IPS-20b (cell line): Measurements from ENCODE around the gene ASGR2.
"Not testable (repeated sequence)": the region's sequence is repeated elsewhere in the genome, so short reads cannot be mapped to it uniquely, and the experiment has no call there.

ENCODE experiments used
- H3K27ac ChIP-seq: one replicate; pipeline ENCODE4 v1.5.1; 2013; ENCODE audit warnings: low read length
- H3K27me3 ChIP-seq: 2 replicates; pipeline ENCODE4 v1.6.1; 2013; ENCODE audit warnings: mild to moderate bottlenecking, low read length, inconsistent platforms; ENCODE audit not compliant: insufficient read depth
- H3K36me3 ChIP-seq: 2 replicates; pipeline ENCODE4 v1.6.1; 2013; ENCODE audit warnings: low read depth, mild to moderate bottlenecking, inconsistent platforms, low read length, moderate library complexity; ENCODE audit not compliant: insufficient read depth
- H3K4me1 ChIP-seq: 2 replicates; pipeline ENCODE4 v1.6.1; 2013; ENCODE audit warnings: mild to moderate bottlenecking, control low read depth, inconsistent platforms, low read length, moderate library complexity; ENCODE audit not compliant: insufficient read depth
- H3K4me3 ChIP-seq: 2 replicates; pipeline ENCODE4 v1.5.1; 2013; ENCODE audit warnings: mild to moderate bottlenecking, low read length, inconsistent platforms
- H3K9ac ChIP-seq: 2 replicates; pipeline ENCODE4 v1.6.1; 2013; ENCODE audit warnings: low read depth, mild to moderate bottlenecking, inconsistent platforms, low read length, moderate library complexity
- H3K9me3 ChIP-seq: 2 replicates; pipeline ENCODE4 v1.6.1; 2013; ENCODE audit warnings: mild to moderate bottlenecking, low read depth, low read length, inconsistent platforms; ENCODE audit not compliant: insufficient read depth

The ASGR2 gene

DNA sequence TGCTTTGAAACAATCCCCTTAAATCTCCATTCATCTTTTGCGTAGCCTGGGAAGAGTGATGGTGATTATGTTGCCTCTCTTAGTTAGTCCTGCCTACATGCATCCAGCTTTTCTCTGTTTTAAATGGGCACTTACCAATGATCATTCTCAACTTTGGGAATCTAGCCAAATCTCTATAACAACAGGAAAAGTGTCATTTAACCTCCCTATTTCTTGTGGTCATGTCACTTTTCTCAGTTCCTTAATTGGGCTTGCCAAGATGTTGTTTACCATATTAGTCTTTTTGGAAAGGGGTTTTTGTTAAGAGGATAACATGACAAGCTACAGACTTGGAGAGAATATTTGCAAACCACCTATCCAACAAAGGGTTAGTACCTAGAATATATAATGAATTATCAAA is 19.0 kb downstream of the ASGR2 start:
- peaks cover 8% of the 10 kb centered on the region; the same call in 1 of the 2 replicates for H3K27me3 ChIP-seq

GRCh38 chr17:7094652-7095019 is 20.0 kb downstream of the ASGR2 start:
- no peak overlapping the region for H3K4me3 ChIP-seq
- no peaks in the 10 kb centered on the region for H3K9me3 ChIP-seq
- H3K36me3 ChIP-seq = no peaks in the 10 kb centered on the region
- no peak overlapping the region for H3K27ac ChIP-seq
- H3K4me1 ChIP-seq = no peaks in the 10 kb centered on the region
- H3K9ac ChIP-seq = no peak overlapping the region
- H3K27me3 ChIP-seq = peaks cover under 1% of the 10 kb centered on the region; the same call in 1 of the 2 replicates

More for the DNA sequence above, 19.0 kb downstream of the ASGR2 start:
- Histone ChIP-seq H3K27ac (no peak overlapping the region), H3K4me1 (no peaks in the 10 kb centered on the region), H3K36me3 (no peaks in the 10 kb centered on the region), H3K9ac (no peak overlapping the region), H3K4me3 (no peak overlapping the region), H3K9me3 (no peaks in the 10 kb centered on the region)

- H3K27ac ChIP-seq = not testable (repeated sequence)
These were observed 23.2 kb downstream of the ASGR2 start for GRCh38 chr17:7091311-7092005.

DNA sequence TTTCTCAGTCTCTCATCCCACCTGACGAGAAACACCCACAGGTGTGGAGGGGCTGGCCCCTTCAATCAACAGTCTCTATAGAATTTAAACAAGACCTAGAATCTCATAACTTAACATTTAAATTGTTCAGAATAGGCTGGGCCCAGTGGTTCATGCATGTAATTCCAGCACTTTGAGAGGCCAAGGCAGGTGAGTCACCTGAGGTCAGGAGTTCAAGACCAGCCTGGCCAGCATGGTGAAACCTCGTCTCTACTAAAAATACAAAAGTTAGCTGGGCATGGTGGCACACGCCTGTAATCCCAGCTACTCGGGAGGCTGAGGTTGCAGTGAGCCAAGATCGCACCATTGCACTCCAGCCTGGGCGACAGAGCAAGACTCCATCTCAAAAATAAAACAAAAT is 25.1 kb downstream of the ASGR2 start:
- not testable (repeated sequence) for H3K27me3 ChIP-seq, H3K36me3 ChIP-seq, H3K27ac ChIP-seq, H3K4me3 ChIP-seq, H3K9me3 ChIP-seq, H3K4me1 ChIP-seq, H3K9ac ChIP-seq

More at GRCh38 chr17:7091311-7092005, 23.2 kb downstream of the ASGR2 start:
- not testable (repeated sequence) for H3K27me3 ChIP-seq, H3K4me3 ChIP-seq, H3K36me3 ChIP-seq, H3K4me1 ChIP-seq, H3K9me3 ChIP-seq, H3K9ac ChIP-seq

GRCh38 chr17:7088442-7088841 is 26.2 kb downstream of the ASGR2 start:
- not testable (repeated sequence) for H3K27ac ChIP-seq, H3K9ac ChIP-seq, H3K27me3 ChIP-seq, H3K4me1 ChIP-seq, H3K4me3 ChIP-seq, H3K9me3 ChIP-seq, H3K36me3 ChIP-seq

GRCh38 chr17:7084088-7084487 is 30.5 kb downstream of the ASGR2 start:
- no peaks in the 10 kb centered on the region for H3K36me3 ChIP-seq
- H3K27ac ChIP-seq = no peak overlapping the region
- H3K4me1 ChIP-seq = no peaks in the 10 kb centered on the region
- no peak overlapping the region for H3K4me3 ChIP-seq
- no peak overlapping the region for H3K9ac ChIP-seq
- H3K9me3 ChIP-seq = no peaks in the 10 kb centered on the region
- no peaks in the 10 kb centered on the region for H3K27me3 ChIP-seq

- H3K9me3 ChIP-seq = no peaks in the 10 kb centered on the region
- no peak overlapping the region for H3K4me3 ChIP-seq
- H3K36me3 ChIP-seq = no peaks in the 10 kb centered on the region
- no peak overlapping the region for H3K9ac ChIP-seq
- H3K4me1 ChIP-seq = no peaks in the 10 kb centered on the region
- H3K27me3 ChIP-seq = no peaks in the 10 kb centered on the region
- H3K27ac ChIP-seq = no peak overlapping the region
These were observed 31.0 kb downstream of the ASGR2 start for GRCh38 chr17:7083592-7083991.

- Histone ChIP-seq H3K9ac (no peak overlapping the region), H3K27me3 (no peaks in the 10 kb centered on the region)
These were observed 33.1 kb downstream of the ASGR2 start for GRCh38 chr17:7081341-7082062.

DNA sequence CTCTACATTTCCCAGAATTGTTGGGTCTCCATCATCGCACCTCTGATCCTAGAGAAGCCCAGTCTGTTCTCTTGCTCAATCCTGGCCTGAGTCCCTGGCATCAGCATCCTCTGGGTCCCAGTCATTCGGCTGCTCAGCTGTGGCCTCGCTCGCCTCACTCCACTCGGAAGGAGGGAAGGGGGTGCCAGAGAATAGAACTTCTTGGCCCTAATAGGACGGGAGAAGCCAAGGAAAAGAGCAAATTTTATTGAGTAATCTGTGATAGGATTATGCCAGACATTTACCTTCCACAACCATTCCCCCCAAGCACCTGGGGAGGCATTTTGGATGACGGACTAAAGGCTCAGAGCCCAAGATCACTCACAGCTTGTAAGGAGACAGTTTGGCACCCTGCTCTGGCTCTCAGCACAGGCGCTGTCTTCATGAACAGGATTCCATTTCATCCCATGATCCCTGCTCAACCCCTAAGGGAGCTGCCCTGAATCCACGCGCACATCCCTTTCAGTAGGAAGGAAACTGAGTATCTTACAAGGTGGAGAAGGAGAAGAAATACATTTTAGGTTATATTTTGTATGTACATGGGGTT is 34.1 kb downstream of the ASGR2 start:
- H3K27me3 ChIP-seq = no peaks in the 10 kb centered on the region
- H3K4me3 ChIP-seq = no peak overlapping the region
- H3K36me3 ChIP-seq = no peaks in the 10 kb centered on the region
- no peak overlapping the region for H3K9ac ChIP-seq
- no peaks in the 10 kb centered on the region for H3K9me3 ChIP-seq
- H3K27ac ChIP-seq = no peak overlapping the region
- H3K4me1 ChIP-seq = no peaks in the 10 kb centered on the region

More at GRCh38 chr17:7081341-7082062, 33.1 kb downstream of the ASGR2 start:
- H3K4me3 ChIP-seq = no peak overlapping the region
- H3K4me1 ChIP-seq = no peaks in the 10 kb centered on the region
- no peaks in the 10 kb centered on the region for H3K9me3 ChIP-seq
- H3K36me3 ChIP-seq = no peaks in the 10 kb centered on the region
- H3K27ac ChIP-seq = no peak overlapping the region

- no peak within 1 kb of the TSS for H3K9ac ChIP-seq
- no peaks in the 10 kb centered on the region for H3K4me1 ChIP-seq
- no peak within 1 kb of the TSS for H3K4me3 ChIP-seq
- H3K27ac ChIP-seq = no peak within 1 kb of the TSS
- H3K27me3 ChIP-seq = no peaks in the 10 kb centered on the region
- no peaks in the 10 kb centered on the region for H3K36me3 ChIP-seq
- H3K9me3 ChIP-seq = no peaks in the 10 kb centered on the region
These were observed 34.8 kb downstream of the ASGR2 start, which contains the start of gene CLEC10A for GRCh38 chr17:7079581-7080455. Gene CLEC10A (minus strand): TSS chr17:7080251. CDS start chr17:7078812, 1,439 bp downstream.

DNA sequence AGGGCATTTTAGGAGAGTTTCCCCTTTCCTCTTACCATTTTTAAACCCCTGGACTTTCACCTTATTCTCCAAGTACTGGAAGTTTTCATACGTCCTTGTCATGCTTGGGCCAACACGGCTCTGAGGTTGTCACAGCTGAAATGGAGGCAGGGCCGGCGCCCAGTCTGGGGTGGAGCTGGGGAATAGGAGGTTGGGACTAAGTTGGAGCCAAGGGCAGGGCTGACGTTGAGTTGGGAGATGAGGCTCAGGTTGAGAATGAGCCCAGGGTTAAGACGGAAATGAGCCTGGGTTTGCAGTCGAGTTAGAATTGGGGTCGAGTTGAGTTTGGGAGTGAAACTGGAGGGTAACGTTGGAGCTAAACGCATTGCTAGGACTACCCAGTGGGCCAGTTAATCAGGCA is 35.9 kb downstream of the ASGR2 start:
- Histone ChIP-seq H3K4me1 (no peaks in the 10 kb centered on the region), H3K9ac (no peak overlapping the region), H3K27ac (no peak overlapping the region), H3K9me3 (no peaks in the 10 kb centered on the region), H3K27me3 (no peaks in the 10 kb centered on the region), H3K4me3 (no peak overlapping the region), H3K36me3 (no peaks in the 10 kb centered on the region)
